Measurements from ENCODE around the gene TP53I11.

DNA sequence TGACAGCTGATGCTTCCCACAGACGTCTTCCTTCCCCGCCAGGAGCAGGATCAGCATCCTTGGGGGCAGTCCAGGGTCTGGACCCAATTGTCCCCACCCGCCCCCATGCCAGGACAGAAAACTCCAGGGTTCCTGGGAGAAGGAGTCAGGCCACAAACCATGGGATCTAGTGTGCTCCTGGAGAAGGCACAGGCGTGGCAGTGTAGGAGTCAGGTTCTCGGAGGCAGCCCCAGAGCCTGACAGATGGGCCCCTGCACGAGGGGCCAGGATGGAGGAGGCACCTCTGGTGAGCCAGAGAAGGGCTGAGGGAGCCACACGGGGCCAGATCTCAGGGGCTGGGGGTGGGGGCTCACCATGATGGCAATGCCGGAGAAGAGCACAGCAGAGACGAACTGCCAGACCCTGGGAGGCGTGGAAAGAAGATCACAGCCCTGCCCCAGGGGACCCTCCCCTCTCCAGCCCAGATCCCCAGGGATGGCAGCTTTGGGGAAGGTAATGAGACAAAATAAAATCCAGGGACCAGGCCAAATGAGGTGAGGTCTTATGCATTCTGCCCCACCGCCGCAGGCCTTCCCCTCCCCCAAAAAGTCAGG, 13.6 kb downstream of the TP53I11 start:
- TF ChIP-seq EZH2 (IDR thresholded peaks at IDR 0.05; ENCODE audit: insufficient read depth, poor library complexity, severe bottlenecking): no peak
- TF ChIP-seq EZH2phosphoT487 (IDR thresholded peaks at IDR 0.05; ENCODE audit: insufficient read depth, low read depth): no peak
